Fibroblast of lung (primary cell): Measurements from ENCODE around the gene EDN2. TPM values are rescaled to one million over a fixed set of nuclear protein-coding genes. Genes with fewer than 3 reads are reported as not detected.

Experiments used
- DNase-seq, 2 donors: peaks; one replicate each; pipeline versions ENCODE4 v3.0.0 to v3.0.0-alpha.2; 2010; ENCODE audit warnings: low read depth in 2 of 2
- H2AFZ ChIP-seq: 2 replicates; pipeline ENCODE4 v1.5.1; 2012; ENCODE audit warnings: low read length, control low read depth, inconsistent platforms
- H3K27ac ChIP-seq: 2 replicates; pipeline ENCODE4 v1.5.1; 2011; ENCODE audit warnings: low read length, control low read depth; ENCODE audit not compliant: insufficient read depth
- H3K27me3 ChIP-seq: 2 replicates; pipeline ENCODE4 v1.5.1; 2011; ENCODE audit warnings: mild to moderate bottlenecking, low read length; ENCODE audit not compliant: control insufficient read depth, insufficient read depth
- H3K36me3 ChIP-seq: 2 replicates; pipeline ENCODE4 v1.5.1; 2011; ENCODE audit warnings: low read length; ENCODE audit not compliant: control insufficient read depth, insufficient read depth
- H3K4me1 ChIP-seq: 2 replicates; pipeline ENCODE4 v1.5.1; 2011; ENCODE audit warnings: low read length; ENCODE audit not compliant: control insufficient read depth, insufficient read depth; ENCODE audit errors: extremely low read depth
- H3K4me2 ChIP-seq: 2 replicates; pipeline ENCODE4 v1.5.1; 2011; ENCODE audit warnings: low read length, control low read depth; ENCODE audit not compliant: insufficient read depth; ENCODE audit errors: extremely low read depth
- H3K4me3 ChIP-seq, 4 experiments: fragments of 200-600 bp in 1 of 4; sonication (generic) in 1 of 4; replicated peaks in 1 of 4; 2 replicates each; pipeline ENCODE4 v1.5.1; 2011 to 2016; ENCODE audit warnings: low read length in 4 of 4, low read depth in 3 of 4, mild to moderate bottlenecking in 3 of 4, control low read depth in 2 of 4, inconsistent platforms in 1 of 4, mixed read lengths in 1 of 4; ENCODE audit not compliant: insufficient read depth in 1 of 4; ENCODE audit errors: control extremely low read depth in 1 of 4
- H3K79me2 ChIP-seq: 2 replicates; pipeline ENCODE4 v1.5.1; 2012; ENCODE audit warnings: mild to moderate bottlenecking, low read length, inconsistent platforms; ENCODE audit not compliant: control insufficient read depth, insufficient read depth
- H3K9ac ChIP-seq: 2 replicates; pipeline ENCODE4 v1.5.1; 2011; ENCODE audit warnings: mild to moderate bottlenecking, low read length, control low read depth; ENCODE audit not compliant: insufficient read depth
- H3K9me3 ChIP-seq: 2 replicates; pipeline ENCODE4 v1.5.1; 2012; ENCODE audit warnings: low read depth, low read length; ENCODE audit not compliant: control insufficient read depth, insufficient read depth
- H4K20me1 ChIP-seq: 2 replicates; pipeline ENCODE4 v1.5.1; 2011; ENCODE audit warnings: low read length; ENCODE audit not compliant: control insufficient read depth, insufficient read depth; ENCODE audit errors: extremely low read depth
- EZH2 ChIP-seq: IDR thresholded peaks from 2 replicates; pipeline ENCODE4 v1.5.1; 2012; ENCODE audit warnings: low read length, control low read depth, mild to moderate bottlenecking; ENCODE audit errors: missing control alignments
- polyA plus RNA-seq, 2 donors: library from polyadenylated mRNA; depleted of rRNA in 1 of 2; stranded (reverse) in 1 of 2; unstranded in 1 of 2; fragments of >200 nt; gene quantifications; 2 replicates each; pipeline ENCODE4 v1.2.1, GENCODE V29; 2011 to 2012; ENCODE audit warnings: missing spikeins in 1 of 2
- total RNA-seq: library from RNA; depleted of rRNA; stranded (reverse); fragments of >200 nt; gene quantifications from 2 replicates; pipeline ENCODE4 v1.2.1, GENCODE V29; 2014
- TF ChIP-seq, protein P1 (sequence below), 2 donors: IDR thresholded peaks in 1 of 2; conservative IDR thresholded peaks in 1 of 2; 1 replicate in 1 of 2; 2 replicates in 1 of 2; pipeline ENCODE4 v1.5.1; 2011 to 2012; ENCODE audit warnings: low read length in 2 of 2, control low read depth in 1 of 2, inconsistent platforms in 1 of 2, low read depth in 1 of 2, mild to moderate bottlenecking in 1 of 2

The EDN2 gene
- total and polyA plus RNA-seq, 2 donors (not counting 1 experiment from before 2014, with no cell fraction given), result not detected

- no peaks in the 10 kb centered on the region for H3K27me3 ChIP-seq
Measured at GRCh38 chr1:41528726-41529605, 44.5 kb upstream of the EDN2 start.

DNA sequence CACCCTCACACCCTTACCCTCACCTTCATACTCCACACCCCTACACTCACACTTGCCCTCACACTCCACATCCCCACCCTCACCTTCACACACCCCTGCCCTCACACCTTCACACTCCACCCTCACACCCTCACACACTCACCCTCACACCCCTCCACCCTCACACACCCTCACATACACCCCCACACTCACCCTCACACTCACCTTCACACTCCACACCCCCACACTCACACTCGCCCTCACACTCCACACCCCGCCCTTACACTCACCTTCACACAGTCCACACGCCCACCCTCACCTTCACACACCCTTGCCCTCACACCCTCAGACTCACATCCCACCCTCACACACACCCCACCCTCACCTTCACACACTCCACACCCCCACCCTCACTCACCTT, 43.6 kb upstream of the EDN2 start:
- no peak for DNase-seq
- Histone ChIP-seq H3K9ac (no peak overlapping the region), H3K4me3 (no peak overlapping the region), H3K4me2 (no peak overlapping the region), H2AFZ (no peak overlapping the region), H3K36me3 (no peaks in the 10 kb centered on the region), H3K27me3 (no peaks in the 10 kb centered on the region), H3K9me3 (no peaks in the 10 kb centered on the region), H3K4me1 (no peaks in the 10 kb centered on the region), H4K20me1 (no peaks in the 10 kb centered on the region), H3K27ac (no peak overlapping the region), H3K79me2 (no peaks in the 10 kb centered on the region)
- no peak for TF ChIP-seq EZH2
- TF ChIP-seq, protein P1, sequence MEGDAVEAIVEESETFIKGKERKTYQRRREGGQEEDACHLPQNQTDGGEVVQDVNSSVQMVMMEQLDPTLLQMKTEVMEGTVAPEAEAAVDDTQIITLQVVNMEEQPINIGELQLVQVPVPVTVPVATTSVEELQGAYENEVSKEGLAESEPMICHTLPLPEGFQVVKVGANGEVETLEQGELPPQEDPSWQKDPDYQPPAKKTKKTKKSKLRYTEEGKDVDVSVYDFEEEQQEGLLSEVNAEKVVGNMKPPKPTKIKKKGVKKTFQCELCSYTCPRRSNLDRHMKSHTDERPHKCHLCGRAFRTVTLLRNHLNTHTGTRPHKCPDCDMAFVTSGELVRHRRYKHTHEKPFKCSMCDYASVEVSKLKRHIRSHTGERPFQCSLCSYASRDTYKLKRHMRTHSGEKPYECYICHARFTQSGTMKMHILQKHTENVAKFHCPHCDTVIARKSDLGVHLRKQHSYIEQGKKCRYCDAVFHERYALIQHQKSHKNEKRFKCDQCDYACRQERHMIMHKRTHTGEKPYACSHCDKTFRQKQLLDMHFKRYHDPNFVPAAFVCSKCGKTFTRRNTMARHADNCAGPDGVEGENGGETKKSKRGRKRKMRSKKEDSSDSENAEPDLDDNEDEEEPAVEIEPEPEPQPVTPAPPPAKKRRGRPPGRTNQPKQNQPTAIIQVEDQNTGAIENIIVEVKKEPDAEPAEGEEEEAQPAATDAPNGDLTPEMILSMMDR (conservative IDR thresholded peaks at IDR 0.05 in 1 of 2, IDR thresholded peaks at IDR 0.05 in 1 of 2; ENCODE audit: low read depth in 1 of 2, low read length in 2 of 2), result no peak

More at GRCh38 chr1:41528726-41529605, 44.5 kb upstream of the EDN2 start:
- Histone ChIP-seq H3K36me3 (no peaks in the 10 kb centered on the region), H4K20me1 (no peaks in the 10 kb centered on the region), H3K9ac (no peak overlapping the region), H3K9me3 (no peaks in the 10 kb centered on the region), H3K79me2 (no peaks in the 10 kb centered on the region), H3K4me1 (no peaks in the 10 kb centered on the region), H2AFZ (no peak overlapping the region), H3K4me3 (no peak overlapping the region), H3K4me2 (no peak overlapping the region), H3K27ac (no peak overlapping the region)
- DNase-seq, result no peak
- TF ChIP-seq, protein P1 (conservative IDR thresholded peaks at IDR 0.05 in 1 of 2, IDR thresholded peaks at IDR 0.05 in 1 of 2; ENCODE audit: low read depth in 1 of 2, low read length in 2 of 2), result no peak

DNA sequence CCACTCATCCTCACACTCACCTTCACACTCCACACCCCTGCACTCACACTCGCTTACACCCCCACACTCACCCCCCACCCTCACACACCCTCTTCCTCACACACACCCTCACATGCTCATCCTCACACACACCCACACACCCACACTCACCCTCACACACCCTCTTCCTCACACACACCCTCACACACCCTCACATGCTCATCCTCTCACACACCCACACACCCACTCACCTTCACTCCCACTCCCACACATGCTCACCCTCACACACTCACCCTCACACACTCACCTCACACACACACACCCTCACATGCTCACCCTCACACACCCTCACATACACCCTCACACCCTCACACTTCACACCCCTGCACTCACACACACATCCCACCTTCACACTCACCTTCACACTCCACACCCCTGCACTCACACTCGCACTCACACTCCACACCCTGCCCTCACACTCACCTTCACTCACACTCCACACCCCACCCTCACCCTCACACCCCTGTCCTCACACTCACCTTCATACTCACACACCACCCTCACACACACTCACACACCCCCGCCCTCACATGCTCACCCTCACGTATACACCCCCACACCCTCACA, 42.6 kb upstream of the EDN2 start:
- no peak for DNase-seq
- no peak overlapping the region for H3K9ac ChIP-seq
- no peaks in the 10 kb centered on the region for H3K27me3 ChIP-seq
- no peaks in the 10 kb centered on the region for H3K36me3 ChIP-seq
- H4K20me1 ChIP-seq, result no peaks in the 10 kb centered on the region
- H3K4me2 ChIP-seq, result no peak overlapping the region
- H3K79me2 ChIP-seq, result no peaks in the 10 kb centered on the region
- TF ChIP-seq, protein P1 (conservative IDR thresholded peaks at IDR 0.05 in 1 of 2, IDR thresholded peaks at IDR 0.05 in 1 of 2; ENCODE audit: low read depth in 1 of 2, low read length in 2 of 2), result no peak
- no peak for TF ChIP-seq EZH2
- no peak overlapping the region for H3K4me3 ChIP-seq
- no peak overlapping the region for H3K27ac ChIP-seq
- H2AFZ ChIP-seq, result no peak overlapping the region
- H3K9me3 ChIP-seq, result no peaks in the 10 kb centered on the region
- no peaks in the 10 kb centered on the region for H3K4me1 ChIP-seq
